ENCODE data around the gene CYGB.

GRCh38 chr17:76578376-76578775 lies 40.9 kb upstream of the CYGB start:
- TF ChIP-seq, protein P1, sequence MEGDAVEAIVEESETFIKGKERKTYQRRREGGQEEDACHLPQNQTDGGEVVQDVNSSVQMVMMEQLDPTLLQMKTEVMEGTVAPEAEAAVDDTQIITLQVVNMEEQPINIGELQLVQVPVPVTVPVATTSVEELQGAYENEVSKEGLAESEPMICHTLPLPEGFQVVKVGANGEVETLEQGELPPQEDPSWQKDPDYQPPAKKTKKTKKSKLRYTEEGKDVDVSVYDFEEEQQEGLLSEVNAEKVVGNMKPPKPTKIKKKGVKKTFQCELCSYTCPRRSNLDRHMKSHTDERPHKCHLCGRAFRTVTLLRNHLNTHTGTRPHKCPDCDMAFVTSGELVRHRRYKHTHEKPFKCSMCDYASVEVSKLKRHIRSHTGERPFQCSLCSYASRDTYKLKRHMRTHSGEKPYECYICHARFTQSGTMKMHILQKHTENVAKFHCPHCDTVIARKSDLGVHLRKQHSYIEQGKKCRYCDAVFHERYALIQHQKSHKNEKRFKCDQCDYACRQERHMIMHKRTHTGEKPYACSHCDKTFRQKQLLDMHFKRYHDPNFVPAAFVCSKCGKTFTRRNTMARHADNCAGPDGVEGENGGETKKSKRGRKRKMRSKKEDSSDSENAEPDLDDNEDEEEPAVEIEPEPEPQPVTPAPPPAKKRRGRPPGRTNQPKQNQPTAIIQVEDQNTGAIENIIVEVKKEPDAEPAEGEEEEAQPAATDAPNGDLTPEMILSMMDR (IDR thresholded peaks at IDR 0.05; ENCODE audit: borderline replicate concordance, extremely low read depth, low read length, poor library complexity, severe bottlenecking), result no peak
- TF ChIP-seq EZH2 (IDR thresholded peaks at IDR 0.05; ENCODE audit: borderline replicate concordance, low read depth, low read length, severe bottlenecking), result no peak

Measured in DND-41 (cell line).